Activated effector memory CD4-positive, alpha-beta T cell treated with Interleukin-2 at 50 U/mL for 16 hours (primary cell): ENCODE results near the gene CMPK2.

ENCODE experiments used
- DNase-seq: peaks from one replicate; pipeline ENCODE4 v3.0.0-alpha.2; 2020

Gene CMPK2

GRCh38 chr2:6800553-6800952 is 65.2 kb downstream of the CMPK2 start:
- no peak for DNase-seq
